Measurements from ENCODE around the gene SFTPB.
"Not testable (repeated sequence)": the region's sequence is repeated elsewhere in the genome, so short reads cannot be mapped to it uniquely, and the experiment has no call there.

Gene SFTPB

GRCh38 chr2:85668009-85668856 is at the start of gene SFTPB:
TSS of gene SFTPB (minus strand) at chr2:85668199. CDS start at chr2:85668183, 16 bp downstream.
- no peak within 1 kb of the TSS for H3K4me3 ChIP-seq (ENCODE audit: low read length)
- TF ChIP-seq ZNF274 (IDR thresholded peaks at IDR 0.05; ENCODE audit: low read depth, low read length), result no peak

DNA sequence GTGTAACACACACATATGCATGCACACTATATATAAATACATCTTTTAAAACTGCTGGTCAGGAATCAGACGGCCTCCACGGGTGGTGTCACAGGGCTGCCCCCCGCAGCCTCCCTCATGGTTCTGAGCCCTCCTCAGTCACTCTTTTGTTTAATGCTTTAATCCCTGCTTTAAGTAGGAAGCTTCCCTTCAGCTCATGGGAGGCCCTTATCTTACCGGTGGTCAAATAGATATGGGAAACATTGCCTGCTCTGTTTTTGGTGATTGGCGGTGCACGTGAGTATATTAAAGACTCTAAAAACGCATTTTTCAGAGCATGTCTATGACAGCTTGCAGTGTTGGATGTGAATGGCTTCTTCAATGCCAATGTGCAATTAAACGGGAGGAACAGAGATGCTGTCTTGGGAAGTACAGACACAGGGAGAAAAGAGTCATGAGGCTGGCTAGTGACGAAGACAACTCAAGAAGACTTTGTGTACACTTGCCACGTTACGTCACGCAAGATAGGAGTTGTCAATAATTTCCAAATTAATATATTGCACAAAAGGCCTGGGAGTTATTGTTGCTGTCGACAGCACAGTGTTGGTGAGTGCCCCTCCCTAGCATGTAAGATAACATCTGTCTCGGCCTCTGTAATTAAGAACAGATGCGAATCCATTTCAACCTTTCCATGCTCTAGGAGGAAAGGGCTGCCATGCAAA is 49.5 kb upstream of the SFTPB start:
- H3K4me3 ChIP-seq (ENCODE audit: low read length), result no peak overlapping the region
- no peak for TF ChIP-seq ZNF274 (IDR thresholded peaks at IDR 0.05; ENCODE audit: low read depth, low read length)

GRCh38 chr2:85716346-85716914 is 48.4 kb upstream of the SFTPB start:
- H3K4me3 ChIP-seq (ENCODE audit: low read length), result no peak overlapping the region
- TF ChIP-seq ZNF274 (IDR thresholded peaks at IDR 0.05; ENCODE audit: low read depth, low read length), result no peak

DNA sequence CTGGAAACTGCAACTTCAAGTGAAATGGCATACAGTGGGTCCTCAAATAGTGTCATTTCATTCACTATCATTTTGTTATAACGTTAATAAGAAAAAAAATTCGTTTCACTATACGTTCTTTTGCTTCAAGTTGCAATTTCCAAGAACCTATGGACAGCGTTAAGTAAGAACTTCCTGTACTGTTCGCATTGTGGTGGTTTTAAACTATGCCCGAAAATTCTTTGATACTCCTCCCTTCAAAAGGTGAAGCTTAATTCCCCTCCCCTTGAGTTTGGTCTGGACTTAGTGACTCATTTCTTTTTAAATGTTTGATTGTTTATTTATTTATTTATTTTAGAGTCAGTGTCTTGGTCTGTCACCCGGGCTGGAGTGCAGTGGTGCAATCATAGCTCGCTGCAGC is 46.8 kb upstream of the SFTPB start:
- H3K4me3 ChIP-seq (ENCODE audit: low read length), result no peak overlapping the region
- TF ChIP-seq ZNF274 (IDR thresholded peaks at IDR 0.05; ENCODE audit: low read depth, low read length), result no peak

DNA sequence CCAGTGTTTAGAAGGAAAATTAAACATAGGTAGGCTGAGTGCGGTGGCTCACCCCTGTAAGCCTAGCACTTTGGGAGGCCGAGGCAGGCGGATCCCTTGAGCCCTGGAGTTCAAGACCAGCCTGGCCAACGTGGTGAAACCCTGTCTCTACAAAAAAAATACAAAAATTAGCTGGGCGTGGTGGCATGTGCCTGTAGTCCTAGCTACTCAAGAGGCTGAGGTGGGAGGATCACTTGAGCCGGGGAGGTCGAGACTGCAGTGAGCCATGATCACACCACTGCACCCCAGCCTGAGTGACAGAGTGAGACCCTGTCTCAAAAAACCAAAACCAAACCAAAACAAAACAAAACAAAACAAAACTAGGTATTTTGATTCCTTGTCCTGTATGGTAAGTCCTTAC is 46.4 kb upstream of the SFTPB start:
- not testable (repeated sequence) for H3K4me3 ChIP-seq (ENCODE audit: low read length)

DNA sequence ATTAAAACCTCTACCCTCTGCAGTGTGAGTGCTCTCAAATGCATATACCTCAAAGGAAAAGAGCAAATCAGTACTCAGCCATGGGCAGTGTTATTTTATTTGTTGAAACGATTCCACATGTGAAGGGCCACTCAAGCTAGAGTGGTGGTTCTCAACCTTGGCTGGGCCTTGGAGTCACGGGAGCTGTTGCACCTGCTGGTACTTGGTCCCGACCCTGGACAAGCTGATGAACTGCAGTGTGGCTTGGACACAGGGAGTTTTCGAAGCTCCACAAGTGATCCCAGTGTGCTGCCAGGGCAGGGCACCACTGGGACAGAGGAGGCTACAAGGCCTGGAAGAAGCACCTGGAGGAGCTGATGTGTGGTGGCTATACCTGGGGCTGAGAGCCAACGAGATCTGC is 45.8 kb upstream of the SFTPB start:
- TF ChIP-seq ZNF274 (IDR thresholded peaks at IDR 0.05; ENCODE audit: low read depth, low read length), result no peak
- H3K4me3 ChIP-seq (ENCODE audit: low read length), result no peak overlapping the region

DNA sequence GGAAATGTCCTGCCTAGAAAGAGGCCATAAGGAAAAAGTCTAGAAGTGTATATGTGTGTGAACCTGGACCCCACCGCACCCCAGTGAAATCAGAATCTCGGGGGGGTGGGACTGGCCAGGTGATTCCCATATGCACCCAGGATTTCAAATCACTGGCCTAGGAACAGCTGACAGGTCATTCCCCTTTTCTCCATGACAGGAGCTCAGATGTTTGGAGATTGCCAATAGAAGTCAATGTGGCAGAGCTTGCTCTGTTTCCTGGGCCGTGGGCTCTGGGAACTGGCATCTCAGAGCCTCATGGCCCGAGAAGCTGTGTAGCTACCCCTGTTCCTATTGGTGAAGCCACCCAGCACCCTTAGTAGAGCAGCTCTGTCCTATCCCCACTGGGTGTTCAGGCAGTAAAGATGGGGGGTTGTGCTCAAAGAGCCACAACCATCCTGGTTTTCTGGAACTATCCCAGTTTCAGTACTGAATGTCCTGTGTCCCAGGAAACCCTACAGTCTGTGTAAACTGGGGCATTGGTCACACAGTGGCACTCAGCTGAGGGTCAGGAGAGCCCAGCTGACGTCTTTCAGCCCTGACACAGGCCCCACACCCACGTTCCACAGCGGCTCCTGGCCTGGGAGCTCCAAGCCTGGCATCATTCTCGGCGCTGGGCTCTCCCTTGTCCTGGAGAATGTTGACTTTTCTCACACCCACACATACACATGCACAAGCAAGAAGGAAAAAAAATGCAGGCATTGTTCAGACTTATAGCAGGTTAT is 45.0 kb upstream of the SFTPB start:
- TF ChIP-seq ZNF274 (IDR thresholded peaks at IDR 0.05; ENCODE audit: low read depth, low read length), result no peak
- no peak overlapping the region for H3K4me3 ChIP-seq (ENCODE audit: low read length)

GRCh38 chr2:85712336-85712735 is 44.3 kb upstream of the SFTPB start:
- no peak overlapping the region for H3K4me3 ChIP-seq (ENCODE audit: low read length)
- TF ChIP-seq ZNF274 (IDR thresholded peaks at IDR 0.05; ENCODE audit: low read depth, low read length), result no peak

DNA sequence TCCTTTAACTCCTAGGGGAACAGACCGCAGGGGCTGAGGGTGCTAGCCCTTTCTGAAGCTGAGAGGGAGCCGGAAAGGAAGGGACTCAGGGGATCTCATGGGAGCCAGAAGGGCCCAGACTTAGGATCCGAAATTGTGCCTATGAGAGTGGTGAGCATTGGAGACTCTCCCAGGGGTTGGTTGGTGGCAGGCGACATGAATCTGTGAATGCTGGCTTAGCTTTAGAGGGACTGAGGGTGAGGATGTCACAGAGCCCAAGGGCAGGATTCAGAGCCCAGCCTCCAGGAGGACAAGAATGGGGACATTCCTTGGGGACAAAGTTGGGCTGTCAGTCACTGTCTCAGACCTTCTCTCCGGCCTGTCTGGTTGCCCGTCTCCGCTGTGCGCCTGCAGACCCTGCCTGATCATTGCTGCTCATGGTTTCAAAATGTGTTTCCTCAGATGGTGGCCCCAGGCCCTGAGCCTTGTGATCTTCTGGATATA is 43.6 kb upstream of the SFTPB start:
- no peak for TF ChIP-seq ZNF274 (IDR thresholded peaks at IDR 0.05; ENCODE audit: low read depth, low read length)
- H3K4me3 ChIP-seq (ENCODE audit: low read length), result no peak overlapping the region

- TF ChIP-seq ZNF274 (IDR thresholded peaks at IDR 0.05; ENCODE audit: low read depth, low read length), result no peak
Measured at GRCh38 chr2:85710687-85711577, 42.9 kb upstream of the SFTPB start.

GRCh38 chr2:85709401-85709811 is 41.4 kb upstream of the SFTPB start:
- H3K4me3 ChIP-seq (ENCODE audit: low read length), result no peak overlapping the region
- TF ChIP-seq ZNF274 (IDR thresholded peaks at IDR 0.05; ENCODE audit: low read depth, low read length), result no peak

More at GRCh38 chr2:85710687-85711577, 42.9 kb upstream of the SFTPB start:
- no peak overlapping the region for H3K4me3 ChIP-seq (ENCODE audit: low read length)

GRCh38 chr2:85708641-85709040 is 40.6 kb upstream of the SFTPB start:
- no peak for TF ChIP-seq ZNF274 (IDR thresholded peaks at IDR 0.05; ENCODE audit: low read depth, low read length)
- H3K4me3 ChIP-seq (ENCODE audit: low read length), result no peak overlapping the region

- no peak for TF ChIP-seq ZNF274 (IDR thresholded peaks at IDR 0.05; ENCODE audit: low read depth, low read length)
- H3K4me3 ChIP-seq (ENCODE audit: low read length), result no peak overlapping the region
Measured at GRCh38 chr2:85707304-85707703, 39.3 kb upstream of the SFTPB start.

Measured in GM08714 (cell line).